IMR-90 (cell line): ENCODE results near the gene ACOXL. TPM values are rescaled to one million over a fixed set of nuclear protein-coding genes. Genes with fewer than 3 reads are reported as not detected.

ENCODE experiments used
- ATAC-seq: fragments of 200-7000 bp; cut with Tn5 transposase; 2 replicates; pipeline ENCODE4 v1.9.1; 2020; ENCODE audit warnings: low read depth, mild to moderate bottlenecking, moderate library complexity
- BruUV-seq: library from RNA; stranded (reverse); fragments of 400-500 nt; replicated peaks from 2 replicates; lab custom pipeline; 2021; lab: Mats Ljungman, UMichigan
- CTCF ChIA-PET: fragments of 300-600 bp; formaldehyde crosslinking; extraction: SDS; loops from one replicate; lab custom pipeline; 2021; ENCODE audit warnings: antibody characterized with exemption; lab: Yijun Ruan, JAX
- POLR2A ChIA-PET: fragments of 300-600 bp; sonication (Branson Sonifier 250); formaldehyde crosslinking; loops from one replicate; lab custom pipeline; 2022; ENCODE audit warnings: antibody characterized with exemption; ENCODE audit not compliant: unreplicated experiment; lab: Charles Lee
- DNase-seq: peaks from one replicate; pipeline ENCODE4 v3.0.0; 2013
- H2AFZ ChIP-seq: replicated peaks from 2 replicates; pipeline ENCODE3; 2013; ENCODE audit warnings: low read length, mild to moderate bottlenecking; ENCODE audit not compliant: poor library complexity
- H2AK5ac ChIP-seq: 2 replicates; pipeline ENCODE4 v1.6.1; 2013; ENCODE audit warnings: low read depth, low read length, inconsistent platforms
- H2AK9ac ChIP-seq: replicated peaks from 2 replicates; pipeline ENCODE3; 2013; ENCODE audit warnings: mild to moderate bottlenecking, low read depth, low read length, moderate library complexity; ENCODE audit not compliant: poor library complexity
- H2BK120ac ChIP-seq: 2 replicates; pipeline ENCODE4 v1.6.1; 2013; ENCODE audit warnings: low read depth, low read length, inconsistent platforms
- H2BK15ac ChIP-seq: 3 replicates; pipeline ENCODE4 v1.6.1; 2013; ENCODE audit warnings: low read depth, low read length, inconsistent platforms
- H2BK20ac ChIP-seq: 2 replicates; pipeline ENCODE4 v1.6.1; 2013; ENCODE audit warnings: low read depth, mild to moderate bottlenecking, inconsistent platforms, low read length, moderate library complexity
- H2BK5ac ChIP-seq: 2 replicates; pipeline ENCODE4 v1.6.1; 2013; ENCODE audit warnings: mild to moderate bottlenecking, low read depth, low read length, inconsistent platforms; ENCODE audit not compliant: poor library complexity, severe bottlenecking
- H3K14ac ChIP-seq: replicated peaks from 2 replicates; pipeline ENCODE4 v1.6.1; 2013; ENCODE audit warnings: low read depth, low read length, inconsistent platforms
- H3K18ac ChIP-seq: 2 replicates; pipeline ENCODE4 v1.6.1; 2013; ENCODE audit warnings: low read depth, low read length, control low read depth
- H3K23ac ChIP-seq: 2 replicates; pipeline ENCODE4 v1.6.1; 2013; ENCODE audit warnings: low read depth, low read length, inconsistent platforms
- H3K27ac ChIP-seq: 2 replicates; pipeline ENCODE4 v1.5.1; 2013; ENCODE audit warnings: mild to moderate bottlenecking, control low read depth, low read length; ENCODE audit not compliant: insufficient read depth
- H3K27me3 ChIP-seq: 2 replicates; pipeline ENCODE4 v1.6.1; 2013; ENCODE audit warnings: low read length; ENCODE audit not compliant: control insufficient read depth, insufficient read depth
- H3K36me3 ChIP-seq: 2 replicates; pipeline ENCODE4 v1.6.1; 2013; ENCODE audit warnings: low read length, mixed read lengths; ENCODE audit not compliant: control insufficient read depth, insufficient read depth
- H3K4ac ChIP-seq: 2 replicates; pipeline ENCODE4 v1.6.1; 2013; ENCODE audit warnings: low read depth, low read length, inconsistent platforms
- H3K4me1 ChIP-seq: 2 replicates; pipeline ENCODE4 v1.6.1; 2013; ENCODE audit warnings: low read length, mixed read lengths; ENCODE audit not compliant: control insufficient read depth, insufficient read depth
- H3K4me2 ChIP-seq: 2 replicates; pipeline ENCODE4 v1.6.1; 2013; ENCODE audit warnings: low read depth, mild to moderate bottlenecking, control low read depth, low read length, moderate library complexity
- H3K4me3 ChIP-seq: 2 replicates; pipeline ENCODE4 v1.5.1; 2013; ENCODE audit warnings: low read depth, mild to moderate bottlenecking, control low read depth, low read length, moderate library complexity; ENCODE audit not compliant: insufficient read depth
- H3K56ac ChIP-seq: 2 replicates; pipeline ENCODE4 v1.6.1; 2013; ENCODE audit warnings: low read length, inconsistent platforms; ENCODE audit not compliant: insufficient read depth; ENCODE audit errors: extremely low read depth
- H3K79me1 ChIP-seq, 2 experiments: 2 replicates each; pipeline ENCODE4 v1.6.1; 2013; ENCODE audit warnings: low read length in 2 of 2, inconsistent platforms in 1 of 2, low read depth in 1 of 2
- H3K9ac ChIP-seq: 2 replicates; pipeline ENCODE4 v1.6.1; 2013; ENCODE audit warnings: low read depth, low read length, control low read depth
- H3K9me1 ChIP-seq: 2 replicates; pipeline ENCODE4 v1.6.1; 2013; ENCODE audit warnings: low read length, inconsistent platforms; ENCODE audit not compliant: insufficient read depth
- H3K9me3 ChIP-seq: 2 replicates; pipeline ENCODE4 v1.6.1; 2013; ENCODE audit warnings: low read length; ENCODE audit not compliant: control insufficient read depth, insufficient read depth
- H4K20me1 ChIP-seq: 2 replicates; pipeline ENCODE4 v1.6.1; 2013; ENCODE audit warnings: low read length, inconsistent platforms; ENCODE audit not compliant: insufficient read depth
- H4K5ac ChIP-seq: 2 replicates; pipeline ENCODE4 v1.6.1; 2013; ENCODE audit warnings: mild to moderate bottlenecking, low read depth, low read length, control low read depth
- H4K8ac ChIP-seq, 2 experiments: 2 replicates each; pipeline ENCODE4 v1.6.1; 2013; ENCODE audit warnings: low read depth in 2 of 2, low read length in 2 of 2, control low read depth in 1 of 2, inconsistent platforms in 1 of 2
- H4K91ac ChIP-seq: 2 replicates; pipeline ENCODE4 v1.6.1; 2013; ENCODE audit warnings: low read depth, low read length, inconsistent platforms; ENCODE audit not compliant: insufficient read depth
- CEBPB ChIP-seq: IDR thresholded peaks from 2 replicates; pipeline ENCODE4 v1.6.1; 2012; ENCODE audit warnings: low read depth, low read length, improper control_type of control experiment
- CHD1 ChIP-seq: IDR thresholded peaks from 2 replicates; pipeline ENCODE4 v1.6.1; 2012; ENCODE audit warnings: low read depth, low read length, improper control_type of control experiment
- CTCF ChIP-seq: conservative IDR thresholded peaks from 2 replicates; pipeline ENCODE4 v1.5.1; 2012; ENCODE audit warnings: mild to moderate bottlenecking, low read depth, low read length, improper control_type of control experiment
- FOS ChIP-seq: fragments of 150-350 bp; IDR thresholded peaks from 2 replicates; pipeline ENCODE4 v1.6.1; 2016; ENCODE audit warnings: low read depth, low read length
- MAZ ChIP-seq: IDR thresholded peaks from 2 replicates; pipeline ENCODE4 v1.6.1; 2012; ENCODE audit warnings: low read depth, mild to moderate bottlenecking, low read length, improper control_type of control experiment, moderate library complexity, borderline replicate concordance
- RFX5 ChIP-seq: IDR thresholded peaks from 2 replicates; pipeline ENCODE4 v1.8.0; 2012; ENCODE audit warnings: low read depth, mild to moderate bottlenecking, low read length, moderate library complexity
- SMC3 ChIP-seq: fragments of 150-350 bp; IDR thresholded peaks from 2 replicates; pipeline ENCODE4 v1.6.1; 2016; ENCODE audit warnings: low read depth, mild to moderate bottlenecking, antibody characterized with exemption, low read length, moderate library complexity
- WGBS, 2 experiments: methylation state at CpG; one replicate each; pipeline versions ENCODE4 v1.1.5 to v1.1.7; 2013; ENCODE audit warnings: missing lambda C conversion rate in 2 of 2; ENCODE audit not compliant: insufficient read length in 1 of 2; ENCODE audit errors: extremely low coverage in 2 of 2; 5-methylcytosine and 5-hydroxymethylcytosine counted together
- dilution Hi-C: fragments of 300-500 bp; cut with HindIII; formaldehyde crosslinking; loops from one replicate; pipeline ENCODE4 v1.14.3; 2018; ENCODE audit warnings: low sequenced_read_pairs; ENCODE audit not compliant: unreplicated experiment
- in situ Hi-C: fragments of 300-500 bp; cut with MboI; formaldehyde crosslinking; loops from 3 replicates; pipeline ENCODE4 v1.14.3; 2019; ENCODE audit warnings: low sequenced_read_pairs, inconsistent platforms, mixed read lengths
- intact Hi-C: fragments of 100-400 bp; cut with micrococcal nuclease; formaldehyde crosslinking; loops from 2 replicates; pipeline ENCODE4 v1.10.0; 2022
- polyA plus RNA-seq, 3 experiments: library from polyadenylated mRNA; depleted of rRNA; stranded (reverse); fragments of >200 nt; gene quantifications; 2 replicates each; pipeline ENCODE4 v1.2.3, GENCODE V29; 2012; ENCODE audit warnings: low replicate concordance in 1 of 3
- total RNA-seq: library from RNA; depleted of rRNA; stranded (reverse); fragments of >200 nt; gene quantifications from 2 replicates; pipeline ENCODE4 v1.2.3, GENCODE V29; 2012

ACOXL gene
- total and polyA plus RNA-seq, 2 of the 4 experiments (the other 2 are of a cell fraction), result not detected

- Histone ChIP-seq H2BK5ac (no peak overlapping the region), H3K27me3 (peaks cover 57% of the 10 kb centered on the region), H3K14ac (no peak overlapping the region), H2AK9ac (no peak overlapping the region), H3K79me1 (no peaks in the 10 kb centered on the region), H4K8ac (no peak overlapping the region), H2BK120ac (no peak overlapping the region), H3K4ac (no peak overlapping the region), H2AK5ac (no peak overlapping the region), H3K27ac (no peak overlapping the region), H3K9ac (no peak overlapping the region), H3K9me3 (no peaks in the 10 kb centered on the region), H3K4me1 (no peaks in the 10 kb centered on the region; the same call in 1 of the 2 replicates), H3K4me2 (no peak overlapping the region), H3K9me1 (no peaks in the 10 kb centered on the region), H4K20me1 (no peaks in the 10 kb centered on the region), H2BK20ac (no peak overlapping the region), H4K91ac (no peak overlapping the region), H4K5ac (no peak overlapping the region), H3K23ac (no peak overlapping the region), H2BK15ac (no peak overlapping the region), H3K18ac (no peak overlapping the region), H2AFZ (no peak overlapping the region), H3K4me3 (no peak overlapping the region), H3K56ac (no peak overlapping the region), H3K36me3 (no peaks in the 10 kb centered on the region)
- ATAC-seq, result no peak
- TF ChIP-seq CTCF, result no peak
- TF ChIP-seq SMC3, result no peak
- TF ChIP-seq MAZ, result no peak
- no peak for TF ChIP-seq RFX5
- no peak for TF ChIP-seq CEBPB
- no peak for TF ChIP-seq CHD1
- no peak for TF ChIP-seq FOS
- in situ Hi-C loops (no loop called here), intact Hi-C loops (no loop called here), dilution Hi-C loops (no loop called here)
- no peak for DNase-seq
- no CpG with 5 or more reads among the region's 3 CpGs for WGBS, 2 experiments
- BruUV-seq, result no TSS peak
- ChIA-PET POLR2A (no interaction called here), CTCF (no interaction called here)
These were observed 304.8 kb downstream of the ACOXL start for GRCh38 chr2:111037128-111037527.
